Astrocyte (in vitro differentiated cells and primary cell): ENCODE data around the gene RPLP2. TPM values are rescaled to one million over a fixed set of nuclear protein-coding genes. Genes with fewer than 3 reads are reported as not detected.

Experiments used
- DNase-seq: peaks from one replicate; pipeline ENCODE4 v3.0.0-alpha.2; 2010; ENCODE audit warnings: low read depth
- FAIRE-seq: peaks from 2 replicates; lab custom pipeline; 2011; peaks lifted over from hg19 to GRCh38; lab: Jason Lieb, UNC
- H2AFZ ChIP-seq: 2 replicates; pipeline ENCODE4 v1.6.0; 2012; ENCODE audit warnings: low read depth, low read length, inconsistent platforms
- H3K27ac ChIP-seq: 2 replicates; pipeline ENCODE4 v1.5.1; 2011; ENCODE audit warnings: low read depth, low read length, inconsistent platforms
- H3K27me3 ChIP-seq: 2 replicates; pipeline ENCODE4 v1.6.0; 2011; ENCODE audit warnings: low read length, inconsistent platforms; ENCODE audit not compliant: insufficient read depth
- H3K36me3 ChIP-seq: 2 replicates; pipeline ENCODE4 v1.5.1; 2011; ENCODE audit warnings: low read length, inconsistent platforms; ENCODE audit not compliant: insufficient read depth
- H3K4me1 ChIP-seq: 2 replicates; pipeline ENCODE4 v1.5.1; 2011; ENCODE audit warnings: low read length, inconsistent platforms; ENCODE audit not compliant: insufficient read depth
- H3K4me2 ChIP-seq: 2 replicates; pipeline ENCODE4 v1.6.0; 2012; ENCODE audit warnings: low read length, inconsistent platforms
- H3K4me3 ChIP-seq: 2 replicates; pipeline ENCODE4 v1.5.1; 2011; ENCODE audit warnings: low read depth, mild to moderate bottlenecking, low read length, inconsistent platforms; ENCODE audit not compliant: insufficient read depth
- H3K79me2 ChIP-seq: 2 replicates; pipeline ENCODE4 v1.6.0; 2012; ENCODE audit warnings: mild to moderate bottlenecking, low read length, inconsistent platforms; ENCODE audit not compliant: insufficient read depth
- H3K9ac ChIP-seq: 2 replicates; pipeline ENCODE4 v1.6.0; 2012; ENCODE audit warnings: mild to moderate bottlenecking, low read length, inconsistent platforms
- H3K9me3 ChIP-seq: 2 replicates; pipeline ENCODE4 v1.5.1; 2012; ENCODE audit warnings: low read depth, mild to moderate bottlenecking, low read length, inconsistent platforms; ENCODE audit not compliant: insufficient read depth
- H4K20me1 ChIP-seq: 2 replicates; pipeline ENCODE4 v1.6.0; 2012; ENCODE audit warnings: low read length, inconsistent platforms; ENCODE audit not compliant: insufficient read depth
- H3K27ac Mint-ChIP-seq: one replicate; pipeline ENCODE4 v1.8.0; 2021; ENCODE audit warnings: mild to moderate bottlenecking, mixed read lengths; ENCODE audit not compliant: unreplicated experiment
- H3K27me3 Mint-ChIP-seq: one replicate; pipeline ENCODE4 v1.8.0; 2021; ENCODE audit warnings: low read depth, mixed read lengths; ENCODE audit not compliant: unreplicated experiment
- H3K36me3 Mint-ChIP-seq: one replicate; pipeline ENCODE4 v1.8.0; 2021; ENCODE audit warnings: low read depth, mixed read lengths; ENCODE audit not compliant: unreplicated experiment
- H3K4me1 Mint-ChIP-seq: one replicate; pipeline ENCODE4 v1.8.0; 2021; ENCODE audit warnings: low read depth, mixed read lengths; ENCODE audit not compliant: unreplicated experiment
- H3K4me3 Mint-ChIP-seq: one replicate; pipeline ENCODE4 v1.8.0; 2021; ENCODE audit warnings: mild to moderate bottlenecking, moderate library complexity, mixed read lengths; ENCODE audit not compliant: unreplicated experiment
- H3K9me3 Mint-ChIP-seq: one replicate; pipeline ENCODE4 v1.8.0; 2021; ENCODE audit warnings: mild to moderate bottlenecking, mixed read lengths; ENCODE audit not compliant: unreplicated experiment
- CTCF ChIP-seq: IDR thresholded peaks from 2 replicates; pipeline ENCODE4 v1.5.1; 2011; ENCODE audit warnings: low read depth, mild to moderate bottlenecking, inconsistent platforms, low read length, moderate library complexity; ENCODE audit not compliant: insufficient read depth
- EZH2 ChIP-seq: IDR thresholded peaks from 2 replicates; pipeline ENCODE4 v1.6.1; 2012; ENCODE audit warnings: mild to moderate bottlenecking, low read length, inconsistent platforms; ENCODE audit not compliant: insufficient read depth
- total RNA-seq: library from RNA; stranded (reverse); gene quantifications from 2 replicates; pipeline ENCODE4 v1.2.1, GENCODE V29; 2021

RPLP2 gene
- total RNA-seq, 1 donor from 2014 or later = 1,666 TPM

GRCh38 chr11:790721-791564, 18.8 kb upstream of the RPLP2 start:
- no peak overlapping the region for H3K27ac Mint-ChIP-seq
- H3K4me3 Mint-ChIP-seq = no peak overlapping the region
- H3K27me3 Mint-ChIP-seq = no peaks in the 10 kb centered on the region
- Histone ChIP-seq H4K20me1 (peaks cover 38% of the 10 kb centered on the region), H3K27ac (no peak overlapping the region), H3K4me3 (no peak overlapping the region), H3K9ac (no peak overlapping the region), H3K9me3 (no peaks in the 10 kb centered on the region), H3K36me3 (no peaks in the 10 kb centered on the region), H3K4me1 (peaks cover 3% of the 10 kb centered on the region), H3K79me2 (peaks cover 3% of the 10 kb centered on the region), H3K27me3 (no peaks in the 10 kb centered on the region), H2AFZ (no peak overlapping the region), H3K4me2 (no peak overlapping the region)
- no peaks in the 10 kb centered on the region for H3K4me1 Mint-ChIP-seq
- no peaks in the 10 kb centered on the region for H3K9me3 Mint-ChIP-seq
- no peak for TF ChIP-seq EZH2
- TF ChIP-seq CTCF = no peak
- no peak for DNase-seq
- H3K36me3 Mint-ChIP-seq = peaks cover 2% of the 10 kb centered on the region
- FAIRE-seq = no peak

DNA sequence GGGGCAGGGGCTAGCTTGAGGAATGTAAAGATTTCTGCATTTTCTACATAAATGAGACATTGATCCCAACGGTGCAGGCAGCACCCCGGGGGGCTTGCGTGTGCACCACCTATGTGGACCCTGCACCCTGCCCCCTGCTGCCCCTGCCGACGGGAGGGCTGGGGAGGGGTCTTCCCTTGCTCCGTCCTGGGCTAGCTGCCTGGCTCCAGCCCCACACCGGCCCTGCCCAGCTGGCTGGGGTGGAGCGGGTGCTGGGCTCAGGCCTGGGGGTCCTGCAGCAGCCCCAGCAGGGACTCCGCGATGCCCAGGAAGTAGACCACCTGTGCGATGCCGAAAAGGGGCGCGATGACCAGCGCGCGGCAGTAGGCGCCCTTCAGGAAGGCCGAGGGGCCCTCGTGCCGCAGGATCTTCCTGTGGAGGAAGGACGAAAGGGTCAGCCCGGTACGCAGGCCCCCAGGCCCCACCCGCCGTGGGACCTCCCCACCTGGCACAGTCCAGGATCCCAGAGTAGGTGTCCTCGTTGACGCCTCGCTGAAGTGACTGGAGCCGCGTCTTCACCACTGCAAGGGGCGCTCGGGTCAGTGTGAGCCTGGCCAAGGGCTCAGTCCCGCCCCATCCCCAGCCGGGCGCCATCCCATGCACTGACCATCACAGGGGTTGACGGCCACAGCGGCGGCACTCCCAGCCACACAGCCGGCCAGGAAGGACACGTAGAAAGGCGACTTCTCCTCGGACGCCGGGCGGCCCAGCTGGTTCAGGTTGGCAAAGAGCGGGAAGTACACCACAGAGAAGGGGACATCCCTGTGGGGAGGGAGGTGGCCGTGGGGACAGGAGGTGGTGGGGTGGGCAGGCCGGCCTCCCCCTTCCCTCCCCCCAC, 17.9 kb upstream of the RPLP2 start:
- Histone ChIP-seq H3K79me2 (peaks cover 4% of the 10 kb centered on the region), H3K36me3 (no peaks in the 10 kb centered on the region), H3K4me2 (no peak overlapping the region), H4K20me1 (peaks cover 44% of the 10 kb centered on the region), H3K27me3 (no peaks in the 10 kb centered on the region), H3K27ac (no peak overlapping the region), H3K9ac (no peak overlapping the region), H3K4me1 (peaks cover 11% of the 10 kb centered on the region), H3K4me3 (no peak overlapping the region), H3K9me3 (no peaks in the 10 kb centered on the region), H2AFZ (no peak overlapping the region)
- Mint-ChIP-seq H3K4me3 (no peak overlapping the region), H3K27ac (no peak overlapping the region), H3K4me1 (no peaks in the 10 kb centered on the region), H3K9me3 (no peaks in the 10 kb centered on the region), H3K27me3 (no peaks in the 10 kb centered on the region), H3K36me3 (peaks cover 2% of the 10 kb centered on the region)
- TF ChIP-seq EZH2 (no peak), CTCF (no peak)
- FAIRE-seq (no peak), DNase-seq (no peak)
